ENCODE measurements around the gene DHX57.

The DHX57 gene

GRCh38 chr2:38748391-38748790 is 127.3 kb downstream of the DHX57 start:
- H3K4me3 ChIP-seq (ENCODE audit: low read depth, low read length) = no peak overlapping the region

GRCh38 chr2:38747819-38748218 is 127.9 kb downstream of the DHX57 start:
- no peak for TF ChIP-seq CTCF (IDR thresholded peaks at IDR 0.05; ENCODE audit: borderline replicate concordance, insufficient read depth, low read depth, low read length)
- no peak overlapping the region for H3K4me3 ChIP-seq (ENCODE audit: low read depth, low read length)

More at GRCh38 chr2:38748391-38748790, 127.3 kb downstream of the DHX57 start:
- no peak for TF ChIP-seq CTCF (IDR thresholded peaks at IDR 0.05; ENCODE audit: borderline replicate concordance, insufficient read depth, low read depth, low read length)
